ENCODE measurements around the gene RGPD3.
"Not testable (repeated sequence)": the region's sequence is repeated elsewhere in the genome, so short reads cannot be mapped to it uniquely, and the experiment has no call there.

Gene RGPD3

DNA sequence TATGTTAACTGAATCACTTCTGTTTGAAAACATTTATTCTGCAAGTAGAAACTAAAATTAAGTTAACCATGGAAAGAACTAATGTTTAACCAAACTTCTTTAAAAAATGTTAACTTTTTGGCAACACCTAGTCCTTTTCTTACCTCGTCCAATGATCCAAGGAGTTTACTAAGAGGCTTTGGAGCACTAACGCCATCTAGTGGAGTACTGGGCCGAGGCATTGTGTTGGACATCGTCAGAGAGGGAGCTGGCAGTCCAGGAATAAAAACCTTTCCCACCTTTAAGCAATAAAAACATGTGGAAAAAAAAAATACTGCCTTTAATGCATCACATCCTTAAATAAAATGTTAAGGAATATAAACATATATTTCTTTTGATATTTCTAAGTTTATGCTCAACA, 2.4 kb upstream of the RGPD3 start:
- not testable (repeated sequence) for H3K9me3 ChIP-seq; H3K27me3 ChIP-seq; H3K4me1 ChIP-seq; H3K4me3 ChIP-seq (ENCODE audit: low read depth, low read length); H3K36me3 ChIP-seq
- TF ChIP-seq, protein P1, sequence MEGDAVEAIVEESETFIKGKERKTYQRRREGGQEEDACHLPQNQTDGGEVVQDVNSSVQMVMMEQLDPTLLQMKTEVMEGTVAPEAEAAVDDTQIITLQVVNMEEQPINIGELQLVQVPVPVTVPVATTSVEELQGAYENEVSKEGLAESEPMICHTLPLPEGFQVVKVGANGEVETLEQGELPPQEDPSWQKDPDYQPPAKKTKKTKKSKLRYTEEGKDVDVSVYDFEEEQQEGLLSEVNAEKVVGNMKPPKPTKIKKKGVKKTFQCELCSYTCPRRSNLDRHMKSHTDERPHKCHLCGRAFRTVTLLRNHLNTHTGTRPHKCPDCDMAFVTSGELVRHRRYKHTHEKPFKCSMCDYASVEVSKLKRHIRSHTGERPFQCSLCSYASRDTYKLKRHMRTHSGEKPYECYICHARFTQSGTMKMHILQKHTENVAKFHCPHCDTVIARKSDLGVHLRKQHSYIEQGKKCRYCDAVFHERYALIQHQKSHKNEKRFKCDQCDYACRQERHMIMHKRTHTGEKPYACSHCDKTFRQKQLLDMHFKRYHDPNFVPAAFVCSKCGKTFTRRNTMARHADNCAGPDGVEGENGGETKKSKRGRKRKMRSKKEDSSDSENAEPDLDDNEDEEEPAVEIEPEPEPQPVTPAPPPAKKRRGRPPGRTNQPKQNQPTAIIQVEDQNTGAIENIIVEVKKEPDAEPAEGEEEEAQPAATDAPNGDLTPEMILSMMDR (IDR thresholded peaks at IDR 0.05; ENCODE audit: low read depth, low read length): peak; percentile 10; the same call in 1 of the 2 replicates
- DNase-seq: peak; percentile 44

DNA sequence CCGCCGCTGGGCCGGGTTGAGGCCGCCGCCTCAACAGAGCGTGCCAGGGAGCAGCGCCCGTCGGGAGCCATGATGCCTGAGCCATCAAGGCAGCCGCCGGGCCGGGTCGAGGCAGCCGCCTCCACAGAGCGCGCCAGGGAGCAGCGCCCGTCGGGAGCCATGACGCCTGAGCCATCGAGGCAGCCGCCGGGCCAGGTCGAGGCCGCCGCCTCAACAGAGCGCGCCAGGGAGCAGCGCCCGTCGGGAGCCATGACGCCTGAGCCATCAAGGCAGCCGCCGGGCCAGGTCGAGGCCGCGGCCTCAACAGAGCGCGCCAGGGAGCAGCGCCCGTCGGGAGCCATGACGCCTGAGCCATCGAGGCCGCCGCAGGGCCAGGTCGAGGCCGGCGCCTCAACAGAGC, 697 bp downstream of the RGPD3 start:
- not testable (repeated sequence) for H3K27me3 ChIP-seq; H3K4me1 ChIP-seq; DNase-seq; H3K4me3 ChIP-seq (ENCODE audit: low read depth, low read length); H3K9me3 ChIP-seq; H3K36me3 ChIP-seq

DNA sequence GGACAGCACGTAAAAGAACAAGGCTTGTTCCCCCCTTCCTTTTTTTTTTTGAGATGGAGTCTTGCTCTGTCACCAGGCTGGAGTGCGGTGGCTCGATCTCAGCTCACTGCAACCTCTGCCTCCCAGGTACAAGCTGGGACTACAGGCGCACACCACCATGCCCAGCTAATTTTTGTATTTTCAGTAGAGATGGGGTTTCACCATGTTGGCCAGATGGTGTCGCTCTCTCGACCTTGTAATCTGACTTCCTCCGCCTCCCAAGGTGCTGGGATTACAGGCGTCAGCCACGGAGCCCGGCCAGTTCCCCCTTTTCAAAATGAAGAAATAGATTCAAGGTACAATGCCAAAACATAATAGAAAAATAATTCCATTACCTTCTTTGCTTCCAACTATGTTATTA, 6.3 kb downstream of the RGPD3 start:
- H3K4me1 ChIP-seq; H3K9me3 ChIP-seq; H3K4me3 ChIP-seq (ENCODE audit: low read depth, low read length); H3K27me3 ChIP-seq; DNase-seq; H3K36me3 ChIP-seq: not testable (repeated sequence)

DNA sequence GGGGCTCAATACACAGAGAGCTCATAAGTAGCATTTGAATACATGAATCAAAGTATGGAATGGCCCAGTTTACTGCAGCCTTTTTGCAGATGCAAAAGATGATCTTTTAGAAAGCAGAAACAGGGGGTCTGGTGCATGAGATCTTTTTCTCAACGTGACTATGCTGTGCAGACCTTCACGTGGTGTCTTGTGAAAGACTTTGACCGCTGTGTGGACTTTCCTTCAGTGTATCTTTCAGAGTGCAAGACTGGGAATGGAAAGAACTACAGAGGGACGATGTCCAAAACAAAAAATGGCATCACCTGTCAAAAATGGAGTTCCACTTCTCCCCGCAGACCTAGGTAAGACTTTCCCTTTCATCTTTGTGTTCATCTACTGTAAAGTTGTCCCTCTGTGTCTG, 77.5 kb downstream of the RGPD3 start:
- DNase-seq; H3K9me3 ChIP-seq; H3K4me3 ChIP-seq (ENCODE audit: low read depth, low read length); H3K36me3 ChIP-seq; H3K27me3 ChIP-seq; H3K4me1 ChIP-seq: not testable (repeated sequence)

DNA sequence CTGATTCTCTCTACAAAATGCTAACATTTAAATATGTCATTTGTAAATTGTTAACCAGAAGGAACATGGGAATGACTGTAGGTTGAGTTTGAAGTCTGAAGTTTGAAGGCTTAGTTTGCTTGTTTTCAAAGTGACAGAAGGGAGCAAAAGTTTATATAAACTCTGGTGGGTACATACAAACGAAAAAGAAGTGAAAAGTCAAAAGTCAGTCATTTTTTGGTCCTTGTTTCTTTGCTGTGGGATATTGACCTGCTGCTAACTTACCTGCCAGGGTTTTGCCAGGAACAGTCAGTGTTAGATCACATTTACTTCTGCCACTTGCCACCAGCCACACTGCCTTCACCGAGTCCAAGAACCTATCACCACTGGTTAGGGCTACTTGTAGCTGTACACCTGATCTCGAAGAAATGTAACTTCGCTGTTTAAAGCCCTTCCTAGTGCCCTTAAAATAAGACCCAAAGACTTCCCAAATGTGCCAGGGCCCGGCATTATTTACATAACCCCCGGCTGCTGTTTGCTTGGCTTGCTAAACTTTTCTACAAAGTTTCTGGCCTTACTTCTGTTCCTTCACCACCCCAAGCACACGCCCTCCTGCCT, 79.3 kb downstream of the RGPD3 start:
- not testable (repeated sequence) for H3K4me1 ChIP-seq; H3K27me3 ChIP-seq; H3K4me3 ChIP-seq (ENCODE audit: low read depth, low read length); DNase-seq; H3K36me3 ChIP-seq; H3K9me3 ChIP-seq

DNA sequence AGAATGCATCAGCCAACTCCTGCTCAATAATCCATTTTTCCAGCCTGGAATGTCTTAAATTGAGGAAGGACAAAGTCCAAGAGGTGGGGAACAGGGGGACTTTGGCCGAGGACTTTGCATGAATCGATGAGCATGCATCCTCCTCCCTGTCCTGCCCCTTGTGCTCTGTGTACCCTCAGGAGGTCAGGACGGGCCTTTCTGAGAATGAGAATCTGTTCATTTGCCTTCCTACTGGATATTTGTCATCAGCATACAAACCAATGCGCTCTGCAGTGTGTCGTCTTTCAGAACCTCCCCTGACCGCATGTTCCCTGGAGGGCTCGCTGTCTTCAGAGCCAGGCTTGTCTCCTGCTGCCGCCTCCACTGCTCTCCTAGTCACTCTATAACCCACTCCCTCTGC, 83.7 kb downstream of the RGPD3 start:
- not testable (repeated sequence) for H3K9me3 ChIP-seq; H3K4me3 ChIP-seq (ENCODE audit: low read depth, low read length); DNase-seq; H3K4me1 ChIP-seq; H3K27me3 ChIP-seq; H3K36me3 ChIP-seq

DNA sequence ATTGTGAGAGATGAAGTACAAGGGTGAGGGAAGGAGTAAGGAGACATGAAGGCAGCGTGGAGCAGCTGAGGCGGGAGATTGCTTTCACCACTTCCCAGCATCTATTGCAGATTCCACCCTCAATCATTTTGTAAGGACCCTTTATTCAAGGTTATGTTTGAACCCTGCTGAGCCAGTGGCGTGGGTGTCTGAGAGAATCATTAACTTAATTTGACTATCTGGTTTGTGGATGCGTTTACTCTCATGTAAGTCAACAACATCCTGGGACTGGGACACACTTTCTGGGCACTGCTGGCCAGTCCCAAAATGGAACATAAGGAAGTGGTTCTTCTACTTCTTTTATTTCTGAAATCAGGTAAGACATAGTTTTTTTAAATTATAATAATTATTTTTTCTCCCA, 86.3 kb downstream of the RGPD3 start:
- H3K27me3 ChIP-seq; H3K4me3 ChIP-seq (ENCODE audit: low read depth, low read length); H3K4me1 ChIP-seq; DNase-seq; H3K9me3 ChIP-seq; H3K36me3 ChIP-seq: not testable (repeated sequence)

DNA sequence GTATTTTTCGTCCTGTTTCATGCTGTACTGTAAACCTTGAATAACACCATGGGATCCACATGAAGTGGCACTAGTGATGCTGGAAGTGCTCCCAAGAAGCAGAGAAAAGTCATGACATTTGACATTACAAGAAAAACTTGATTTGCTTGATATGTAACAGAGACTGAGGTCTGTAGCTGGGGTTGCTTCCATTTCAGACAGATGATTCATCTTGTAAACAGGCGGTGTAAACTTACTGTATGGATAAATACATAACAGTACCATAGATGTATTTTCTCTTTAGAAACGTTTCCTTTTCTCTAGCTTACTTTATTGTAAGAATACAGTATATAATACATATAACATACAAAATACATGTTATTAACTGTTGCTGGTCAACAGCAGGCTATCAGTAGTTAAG, 88.6 kb downstream of the RGPD3 start:
- not testable (repeated sequence) for H3K36me3 ChIP-seq

DNA sequence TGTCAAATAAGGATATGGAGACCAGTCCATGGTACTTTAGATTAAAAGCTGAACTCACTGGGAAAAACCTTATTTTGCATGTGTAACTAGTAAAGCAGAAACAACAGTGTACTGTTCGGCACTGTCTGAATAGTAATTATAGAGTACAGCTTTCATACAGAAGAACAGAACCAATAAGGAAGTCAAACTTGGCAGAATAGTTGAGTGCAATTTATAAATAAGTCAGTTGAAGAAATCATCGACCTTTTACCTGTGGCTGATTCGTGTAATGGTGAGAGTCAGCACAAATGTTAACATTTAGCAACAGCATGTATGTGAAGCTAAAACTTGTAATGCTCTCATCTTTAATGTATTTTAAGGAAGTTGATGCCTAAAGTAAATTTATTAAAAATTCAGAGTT, 99.0 kb downstream of the RGPD3 start:
- not testable (repeated sequence) for H3K4me1 ChIP-seq; H3K9me3 ChIP-seq; H3K36me3 ChIP-seq; H3K4me3 ChIP-seq (ENCODE audit: low read depth, low read length); DNase-seq; H3K27me3 ChIP-seq

More for the DNA sequence above, 88.6 kb downstream of the RGPD3 start:
- DNase-seq; H3K27me3 ChIP-seq; H3K9me3 ChIP-seq; H3K4me3 ChIP-seq (ENCODE audit: low read depth, low read length); H3K4me1 ChIP-seq: not testable (repeated sequence)

DNA sequence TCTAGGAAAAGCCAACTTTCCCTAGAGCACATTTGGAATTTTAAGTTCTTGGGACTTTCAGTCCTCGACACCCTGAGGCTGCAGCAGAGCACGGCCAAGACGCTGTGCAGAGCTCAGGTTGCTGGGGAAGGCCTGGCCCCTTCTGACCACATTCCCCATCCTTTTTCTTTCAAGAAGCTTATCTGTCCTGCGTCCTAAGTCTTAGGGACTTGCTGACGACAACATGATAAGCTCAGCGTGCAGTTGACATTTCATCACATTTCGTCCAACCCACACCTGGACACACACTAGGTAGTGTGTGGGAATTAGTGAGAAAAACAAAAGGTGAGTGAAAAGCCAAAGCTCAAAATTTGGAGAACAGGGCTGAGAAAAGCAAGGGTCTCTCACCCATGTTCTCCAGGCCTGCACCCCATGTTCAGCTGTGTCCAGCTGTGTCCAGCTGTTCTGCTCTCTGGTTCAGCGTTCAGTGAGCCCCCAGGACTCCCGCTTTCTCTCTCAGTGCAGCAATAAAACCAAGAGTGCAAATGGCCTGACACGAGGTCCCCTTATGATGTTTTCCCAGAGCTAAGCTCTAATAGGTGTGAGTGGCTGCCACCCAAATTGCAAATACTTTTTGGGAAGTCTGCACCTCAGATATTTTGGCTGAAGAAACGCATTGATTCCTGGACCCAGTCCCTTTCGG, 101.9 kb downstream of the RGPD3 start:
- Histone ChIP-seq H3K4me3 (ENCODE audit: low read depth, low read length) (no peak overlapping the region), H3K9me3 (no peaks in the 10 kb centered on the region), H3K4me1 (no peaks in the 10 kb centered on the region), H3K27me3 (no peaks in the 10 kb centered on the region), H3K36me3 (no peaks in the 10 kb centered on the region)
- DNase-seq: no peak
- TF ChIP-seq, protein P1 (IDR thresholded peaks at IDR 0.05; ENCODE audit: low read depth, low read length): no peak

Measured in BE2C (cell line).